Chondrocyte (in vitro differentiated cells): Measurements from ENCODE around the gene CMPK1. TPM values are rescaled to one million over a fixed set of nuclear protein-coding genes. Genes with fewer than 3 reads are reported as not detected.
A peak's percentile ranks its signal among the peaks of the same experiment; 100 is the strongest.
"Not testable (repeated sequence)": the region's sequence is repeated elsewhere in the genome, so short reads cannot be mapped to it uniquely, and the experiment has no call there.

Source experiments
- DNase-seq: peaks from one replicate; pipeline ENCODE4 v3.0.0; 2021; ENCODE audit warnings: mixed read lengths, low spot score
- H3K27ac Mint-ChIP-seq: one replicate; pipeline ENCODE4 v1.8.0; 2021; ENCODE audit warnings: mild to moderate bottlenecking, moderate library complexity, mixed read lengths; ENCODE audit not compliant: unreplicated experiment
- H3K27me3 Mint-ChIP-seq: 2 replicates; pipeline ENCODE4 v1.8.0; 2021; ENCODE audit warnings: low read depth, mixed read lengths
- H3K36me3 Mint-ChIP-seq: 2 replicates; pipeline ENCODE4 v1.8.0; 2021; ENCODE audit warnings: low read depth, mixed read lengths
- H3K4me1 Mint-ChIP-seq: 2 replicates; pipeline ENCODE4 v1.8.0; 2021; ENCODE audit warnings: low read depth, mild to moderate bottlenecking, mixed read lengths
- H3K4me3 Mint-ChIP-seq: one replicate; pipeline ENCODE4 v1.8.0; 2021; ENCODE audit warnings: mild to moderate bottlenecking, moderate library complexity, mixed read lengths; ENCODE audit not compliant: unreplicated experiment
- H3K9me3 Mint-ChIP-seq: 2 replicates; pipeline ENCODE4 v1.8.0; 2021; ENCODE audit warnings: low read depth, mixed read lengths
- total RNA-seq: library from RNA; stranded (reverse); gene quantifications from 3 replicates; pipeline ENCODE4 v1.2.1, GENCODE V29; 2021
- TF ChIP-seq, protein P1 (sequence below): fragments of 200-600 bp; sonication (generic); IDR thresholded peaks from 2 replicates; pipeline ENCODE4 v1.5.0; 2021; ENCODE audit warnings: antibody characterized with exemption, mild to moderate bottlenecking, moderate library complexity

CMPK1 gene
- total RNA-seq, 1 donor from 2014 or later, result 135 TPM

DNA sequence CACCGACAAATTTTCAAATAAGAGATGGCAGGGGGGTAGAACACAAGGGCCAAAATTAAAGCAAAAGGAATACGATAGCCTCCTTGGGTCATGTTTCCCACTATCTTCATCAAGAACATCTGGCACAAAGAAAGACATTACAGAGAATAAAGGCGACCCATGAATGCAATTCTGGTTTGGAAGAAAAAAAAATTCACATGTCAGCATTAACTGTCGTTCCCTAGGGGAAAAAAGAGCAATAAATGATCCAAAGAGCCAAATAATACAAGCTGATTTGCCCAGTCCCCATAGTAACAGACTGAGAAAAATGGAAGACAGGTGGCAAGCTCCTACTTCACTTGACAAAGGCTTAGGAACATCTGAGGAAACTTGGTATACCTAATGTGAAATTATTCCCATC, 24.2 kb upstream of the CMPK1 start:
- H3K4me1 Mint-ChIP-seq, result peaks cover 19% of the 10 kb centered on the region
- H3K27ac Mint-ChIP-seq, result no peak overlapping the region
- TF ChIP-seq, protein P1, sequence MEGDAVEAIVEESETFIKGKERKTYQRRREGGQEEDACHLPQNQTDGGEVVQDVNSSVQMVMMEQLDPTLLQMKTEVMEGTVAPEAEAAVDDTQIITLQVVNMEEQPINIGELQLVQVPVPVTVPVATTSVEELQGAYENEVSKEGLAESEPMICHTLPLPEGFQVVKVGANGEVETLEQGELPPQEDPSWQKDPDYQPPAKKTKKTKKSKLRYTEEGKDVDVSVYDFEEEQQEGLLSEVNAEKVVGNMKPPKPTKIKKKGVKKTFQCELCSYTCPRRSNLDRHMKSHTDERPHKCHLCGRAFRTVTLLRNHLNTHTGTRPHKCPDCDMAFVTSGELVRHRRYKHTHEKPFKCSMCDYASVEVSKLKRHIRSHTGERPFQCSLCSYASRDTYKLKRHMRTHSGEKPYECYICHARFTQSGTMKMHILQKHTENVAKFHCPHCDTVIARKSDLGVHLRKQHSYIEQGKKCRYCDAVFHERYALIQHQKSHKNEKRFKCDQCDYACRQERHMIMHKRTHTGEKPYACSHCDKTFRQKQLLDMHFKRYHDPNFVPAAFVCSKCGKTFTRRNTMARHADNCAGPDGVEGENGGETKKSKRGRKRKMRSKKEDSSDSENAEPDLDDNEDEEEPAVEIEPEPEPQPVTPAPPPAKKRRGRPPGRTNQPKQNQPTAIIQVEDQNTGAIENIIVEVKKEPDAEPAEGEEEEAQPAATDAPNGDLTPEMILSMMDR, result no peak
- no peak for DNase-seq
- no peak overlapping the region for H3K4me3 Mint-ChIP-seq
- no peaks in the 10 kb centered on the region for H3K9me3 Mint-ChIP-seq
- H3K36me3 Mint-ChIP-seq, result peaks cover 3% of the 10 kb centered on the region
- no peaks in the 10 kb centered on the region for H3K27me3 Mint-ChIP-seq

DNA sequence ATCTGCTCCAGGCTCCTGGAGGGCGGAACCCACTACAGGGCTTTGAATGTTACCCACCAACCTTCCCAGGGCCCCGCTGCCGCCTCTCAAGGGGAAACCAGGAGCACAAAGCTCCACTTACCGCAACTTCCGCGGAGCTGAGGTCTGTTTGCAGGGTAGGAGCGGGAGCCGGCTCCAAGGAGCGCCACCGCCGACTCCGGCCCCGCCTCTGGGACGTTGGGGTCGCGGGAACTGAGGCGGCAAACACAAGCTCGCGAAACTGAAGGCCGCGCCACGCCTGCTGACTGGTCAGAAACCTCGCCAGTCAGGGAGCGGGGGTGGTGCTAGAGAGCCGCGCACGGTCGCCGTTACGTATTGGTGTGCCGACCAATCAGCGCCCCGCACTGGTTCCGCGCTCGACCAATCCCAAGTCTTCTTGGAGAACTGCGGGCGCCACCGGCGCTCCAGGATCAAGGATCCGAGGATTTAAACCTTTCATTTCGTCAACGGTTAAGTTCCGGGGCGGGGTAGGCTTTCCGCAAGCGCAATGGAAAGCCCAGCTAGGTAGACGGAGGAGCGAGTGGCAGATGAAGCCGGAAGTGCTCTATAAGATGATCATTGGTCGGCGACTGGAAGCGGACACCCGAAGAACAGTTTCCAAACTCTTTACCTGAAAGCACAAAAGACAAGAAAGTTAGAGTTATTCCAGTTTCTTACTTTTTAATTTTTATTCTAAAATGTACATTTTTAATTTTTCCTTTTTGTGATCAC, 19.5 kb upstream of the CMPK1 start, which contains the start of gene STIL:
STIL (minus strand) TSS at position 233 of the 750 bp plus-strand sequence. CDS start 3,828 bp downstream, outside the sequence.
- Mint-ChIP-seq H3K36me3 (no peaks in the 10 kb centered on the region), H3K27ac (peak within 1 kb of the TSS; percentile 90), H3K27me3 (no peaks in the 10 kb centered on the region), H3K9me3 (no peaks in the 10 kb centered on the region), H3K4me1 (peaks cover 22% of the 10 kb centered on the region), H3K4me3 (peak within 1 kb of the TSS; percentile 91)
- TF ChIP-seq, protein P1, result no peak
- DNase-seq, result peak; percentile 100

DNA sequence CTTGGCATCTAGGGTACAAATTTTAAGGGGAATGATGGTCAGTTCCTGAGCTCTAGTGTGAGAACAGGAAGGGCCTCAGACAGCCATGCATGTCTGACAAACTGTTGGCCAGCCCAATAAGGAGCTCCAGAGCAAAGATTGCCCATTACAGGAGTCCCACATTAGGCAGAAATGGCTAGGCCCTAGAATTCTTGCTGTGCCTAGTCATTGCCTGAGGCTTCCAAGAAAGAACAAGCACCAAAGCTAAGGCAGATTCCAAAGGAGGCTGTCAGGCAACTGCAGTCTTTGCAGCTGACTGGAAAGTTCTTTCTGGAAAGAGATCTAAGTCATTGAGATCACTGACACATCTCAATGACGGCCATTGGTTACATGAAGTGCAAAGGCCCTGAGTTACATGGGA, 15.7 kb upstream of the CMPK1 start:
- H3K27ac Mint-ChIP-seq, result peak overlapping the region; percentile 74
- no peaks in the 10 kb centered on the region for H3K27me3 Mint-ChIP-seq
- H3K9me3 Mint-ChIP-seq, result no peaks in the 10 kb centered on the region
- TF ChIP-seq, protein P1, result no peak
- peaks cover 14% of the 10 kb centered on the region for H3K4me1 Mint-ChIP-seq
- DNase-seq, result no peak
- H3K36me3 Mint-ChIP-seq, result no peaks in the 10 kb centered on the region
- no peak overlapping the region for H3K4me3 Mint-ChIP-seq

DNA sequence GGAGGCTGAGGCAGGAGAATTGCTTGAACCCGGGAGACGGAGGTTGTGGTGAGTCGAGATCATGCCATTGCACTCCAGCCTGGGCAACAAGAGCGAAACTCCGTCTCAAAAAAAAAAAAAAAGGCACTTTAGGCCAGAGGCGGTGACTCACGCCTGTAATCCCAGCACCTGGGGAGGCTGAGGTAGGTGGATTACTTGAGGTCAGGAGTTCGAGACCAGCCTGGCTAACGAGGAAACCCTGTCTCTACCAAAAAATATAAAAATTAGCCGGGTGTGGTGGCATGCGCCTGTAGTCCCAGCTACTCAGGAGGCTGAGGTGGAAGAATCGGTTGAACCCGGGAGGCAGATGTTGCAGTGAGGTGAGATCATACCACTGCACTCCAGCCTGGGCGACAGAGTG, 13.6 kb upstream of the CMPK1 start:
- H3K4me1 Mint-ChIP-seq, H3K27me3 Mint-ChIP-seq, DNase-seq, H3K4me3 Mint-ChIP-seq, H3K27ac Mint-ChIP-seq, H3K9me3 Mint-ChIP-seq, H3K36me3 Mint-ChIP-seq: not testable (repeated sequence)

DNA sequence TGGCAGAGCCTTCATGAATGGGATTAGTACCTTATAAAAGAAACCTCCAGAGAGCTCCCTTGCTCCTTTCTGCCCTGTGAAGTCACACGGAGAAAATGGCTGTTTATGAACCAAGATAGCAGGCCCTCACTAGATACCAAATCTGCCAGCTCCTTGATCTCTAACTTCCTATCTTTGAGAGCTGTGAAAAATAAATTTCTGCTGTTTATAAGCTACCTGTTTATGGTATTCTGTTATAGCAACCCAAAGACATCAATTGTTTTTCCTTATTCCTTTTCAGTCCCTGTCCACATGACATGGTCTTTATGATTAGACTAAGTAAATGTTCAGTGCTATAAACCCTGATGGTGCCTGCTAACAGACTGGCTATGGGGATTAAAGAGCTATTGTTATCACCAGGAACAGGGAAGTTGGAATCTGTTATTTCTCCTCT, 10.0 kb upstream of the CMPK1 start:
- no peak for DNase-seq
- Mint-ChIP-seq H3K4me1 (no peaks in the 10 kb centered on the region), H3K9me3 (no peaks in the 10 kb centered on the region), H3K36me3 (peaks cover 2% of the 10 kb centered on the region), H3K27ac (no peak overlapping the region), H3K27me3 (no peaks in the 10 kb centered on the region), H3K4me3 (no peak overlapping the region)
- TF ChIP-seq, protein P1, result no peak

DNA sequence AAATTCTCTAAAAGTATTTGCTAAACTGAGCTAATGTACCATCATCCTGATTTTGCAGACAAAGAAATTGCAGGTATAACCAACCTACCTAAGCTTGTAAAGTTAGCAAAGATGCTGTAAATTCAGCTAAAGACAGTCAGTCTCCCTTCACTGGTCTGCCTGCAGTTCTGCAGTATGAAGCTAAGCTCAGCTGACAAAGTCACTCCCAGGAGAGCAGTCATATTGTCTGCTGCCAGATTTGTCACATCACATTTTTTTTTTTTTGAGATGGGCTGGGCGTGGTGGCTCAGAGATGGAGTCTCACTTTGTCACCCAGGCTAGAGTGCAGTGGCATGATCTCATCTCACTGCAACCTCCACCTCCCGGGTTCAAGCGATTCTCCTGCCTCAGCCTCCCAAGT, 8.9 kb upstream of the CMPK1 start:
- Mint-ChIP-seq H3K4me3 (no peak overlapping the region), H3K27ac (no peak overlapping the region), H3K9me3 (no peaks in the 10 kb centered on the region), H3K4me1 (no peaks in the 10 kb centered on the region), H3K36me3 (peaks cover 2% of the 10 kb centered on the region), H3K27me3 (no peaks in the 10 kb centered on the region)
- no peak for DNase-seq
- TF ChIP-seq, protein P1, result no peak
